ENCODE measurements around the gene FRMD4A.

DNA sequence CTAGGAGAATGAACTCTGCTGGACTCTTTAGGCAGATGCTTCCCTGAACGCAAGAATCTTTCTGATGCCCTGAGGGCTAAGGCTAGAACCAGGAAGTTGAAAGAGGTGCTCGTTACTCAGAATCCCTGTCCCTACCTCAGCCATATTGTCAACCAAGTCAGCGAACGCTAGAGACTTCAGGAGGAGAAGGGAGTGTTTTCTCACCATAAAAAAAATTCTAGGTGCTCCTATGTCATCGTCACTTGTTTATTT lies 384.6 kb downstream of the FRMD4A start:
- TF ChIP-seq, protein P1, sequence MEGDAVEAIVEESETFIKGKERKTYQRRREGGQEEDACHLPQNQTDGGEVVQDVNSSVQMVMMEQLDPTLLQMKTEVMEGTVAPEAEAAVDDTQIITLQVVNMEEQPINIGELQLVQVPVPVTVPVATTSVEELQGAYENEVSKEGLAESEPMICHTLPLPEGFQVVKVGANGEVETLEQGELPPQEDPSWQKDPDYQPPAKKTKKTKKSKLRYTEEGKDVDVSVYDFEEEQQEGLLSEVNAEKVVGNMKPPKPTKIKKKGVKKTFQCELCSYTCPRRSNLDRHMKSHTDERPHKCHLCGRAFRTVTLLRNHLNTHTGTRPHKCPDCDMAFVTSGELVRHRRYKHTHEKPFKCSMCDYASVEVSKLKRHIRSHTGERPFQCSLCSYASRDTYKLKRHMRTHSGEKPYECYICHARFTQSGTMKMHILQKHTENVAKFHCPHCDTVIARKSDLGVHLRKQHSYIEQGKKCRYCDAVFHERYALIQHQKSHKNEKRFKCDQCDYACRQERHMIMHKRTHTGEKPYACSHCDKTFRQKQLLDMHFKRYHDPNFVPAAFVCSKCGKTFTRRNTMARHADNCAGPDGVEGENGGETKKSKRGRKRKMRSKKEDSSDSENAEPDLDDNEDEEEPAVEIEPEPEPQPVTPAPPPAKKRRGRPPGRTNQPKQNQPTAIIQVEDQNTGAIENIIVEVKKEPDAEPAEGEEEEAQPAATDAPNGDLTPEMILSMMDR (conservative IDR thresholded peaks at IDR 0.05; ENCODE audit: low read depth, low read length) = no peak
- no peak for TF ChIP-seq MAZ (IDR thresholded peaks at IDR 0.05; ENCODE audit: borderline replicate concordance, low read depth, low read length)
- TF ChIP-seq MXI1 (IDR thresholded peaks at IDR 0.05; ENCODE audit: borderline replicate concordance, low read depth, low read length) = no peak
- TF ChIP-seq POLR2A (IDR thresholded peaks at IDR 0.05; ENCODE audit: low read depth, low read length) = no peak
- TF ChIP-seq NFE2L2 (IDR thresholded peaks at IDR 0.05; ENCODE audit: low read depth, low read length) = no peak
- no peak for TF ChIP-seq CHD1 (IDR thresholded peaks at IDR 0.05; ENCODE audit: low read depth, low read length)
- no peak for TF ChIP-seq SMC3 (IDR thresholded peaks at IDR 0.05; ENCODE audit: low read depth, low read length)
- TF ChIP-seq RCOR1 (IDR thresholded peaks at IDR 0.05; ENCODE audit: insufficient replicate concordance, low read length) = no peak
- TF ChIP-seq, protein P2, sequence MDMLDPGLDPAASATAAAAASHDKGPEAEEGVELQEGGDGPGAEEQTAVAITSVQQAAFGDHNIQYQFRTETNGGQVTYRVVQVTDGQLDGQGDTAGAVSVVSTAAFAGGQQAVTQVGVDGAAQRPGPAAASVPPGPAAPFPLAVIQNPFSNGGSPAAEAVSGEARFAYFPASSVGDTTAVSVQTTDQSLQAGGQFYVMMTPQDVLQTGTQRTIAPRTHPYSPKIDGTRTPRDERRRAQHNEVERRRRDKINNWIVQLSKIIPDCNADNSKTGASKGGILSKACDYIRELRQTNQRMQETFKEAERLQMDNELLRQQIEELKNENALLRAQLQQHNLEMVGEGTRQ (IDR thresholded peaks at IDR 0.05; ENCODE audit: low read depth, low read length) = no peak
- TF ChIP-seq RFX5 (IDR thresholded peaks at IDR 0.05; ENCODE audit: low read depth, low read length) = no peak
- no peak for TF ChIP-seq RAD21 (IDR thresholded peaks at IDR 0.05; ENCODE audit: low read length)

Measured in IMR-90 (cell line).